Natural killer cell (primary cell): ENCODE data around the gene RAPGEF4. TPM values are rescaled to one million over a fixed set of nuclear protein-coding genes. Genes with fewer than 3 reads are reported as not detected.

Experiments
- ATAC-seq, 3 donors: fragments of 150-1000 bp in 2 of 3; fragments of 200-7000 bp in 1 of 3; cut with Tn5 transposase; 1 replicate in 1 of 3; 2 replicates in 2 of 3; pipeline ENCODE4 v1.10.0; 2021; ENCODE audit warnings: mild to moderate bottlenecking in 2 of 3, moderate library complexity in 2 of 3
- DNase-seq, 2 donors: peaks; one replicate each; pipeline versions ENCODE4 v3.0.0 to v3.0.0-alpha.2; 2013 to 2021; ENCODE audit warnings: mixed read lengths in 1 of 2
- H3K27ac ChIP-seq: one replicate; pipeline ENCODE4 v1.5.1; 2013; ENCODE audit warnings: mild to moderate bottlenecking, low read length
- H3K27me3 ChIP-seq: one replicate; pipeline ENCODE4 v1.6.1; 2013; ENCODE audit warnings: low read length; ENCODE audit not compliant: control insufficient read depth, insufficient read depth
- H3K36me3 ChIP-seq: one replicate; pipeline ENCODE4 v1.6.1; 2013; ENCODE audit warnings: low read length; ENCODE audit not compliant: control insufficient read depth, insufficient read depth
- H3K4me1 ChIP-seq: one replicate; pipeline ENCODE4 v1.6.1; 2013; ENCODE audit warnings: low read length; ENCODE audit not compliant: control insufficient read depth, insufficient read depth
- H3K4me3 ChIP-seq: one replicate; pipeline ENCODE4 v1.5.1; 2013; ENCODE audit warnings: low read length
- H3K9me3 ChIP-seq: one replicate; pipeline ENCODE4 v1.6.1; 2013; ENCODE audit warnings: low read length; ENCODE audit not compliant: control insufficient read depth, insufficient read depth
- H3K27ac Mint-ChIP-seq, 2 donors: one replicate each; pipeline ENCODE4 v1.8.0; 2022; ENCODE audit warnings: mild to moderate bottlenecking in 2 of 2, mixed read lengths in 2 of 2, moderate library complexity in 1 of 2
- H3K27me3 Mint-ChIP-seq, 2 donors: one replicate each; pipeline ENCODE4 v1.8.0; 2022; ENCODE audit warnings: low read depth in 2 of 2, mixed read lengths in 2 of 2
- H3K36me3 Mint-ChIP-seq: one replicate; pipeline ENCODE4 v1.8.0; 2022; ENCODE audit warnings: mixed read lengths
- H3K4me1 Mint-ChIP-seq, 2 donors: one replicate each; pipeline ENCODE4 v1.8.0; 2022; ENCODE audit warnings: mixed read lengths in 2 of 2
- H3K4me3 Mint-ChIP-seq: one replicate; pipeline ENCODE4 v1.8.0; 2022; ENCODE audit warnings: mild to moderate bottlenecking, moderate library complexity, mixed read lengths
- H3K9me3 Mint-ChIP-seq, 2 donors: one replicate each; pipeline ENCODE4 v1.8.0; 2022; ENCODE audit warnings: mixed read lengths in 2 of 2
- WGBS: methylation state at CpG from one replicate; pipeline ENCODE4 v1.1.7; 2013; ENCODE audit warnings: missing lambda C conversion rate; ENCODE audit not compliant: insufficient coverage; 5-methylcytosine and 5-hydroxymethylcytosine counted together
- intact Hi-C: fragments of 100-400 bp; cut with micrococcal nuclease; formaldehyde crosslinking; loops from one replicate; pipeline ENCODE4 v1.14.2; 2022
- total RNA-seq, 4 donors: library from RNA; stranded (reverse); fragments of 120-200 nt in 1 of 4; gene quantifications; one replicate each; pipeline versions ENCODE4 v1.2.3 to v1.2.4, GENCODE V29; 2013 to 2022
- TF ChIP-seq, protein P1 (sequence below): fragments of 200-600 bp; IDR thresholded peaks from one replicate; pipeline ENCODE4 v1.8.0; 2022; ENCODE audit warnings: antibody characterized with exemption

RAPGEF4 gene
- total RNA-seq, 3 donors from 2014 or later (not counting 1 experiment from before 2014, with no cell fraction given) = 0.50 TPM; not detected in 2

DNA sequence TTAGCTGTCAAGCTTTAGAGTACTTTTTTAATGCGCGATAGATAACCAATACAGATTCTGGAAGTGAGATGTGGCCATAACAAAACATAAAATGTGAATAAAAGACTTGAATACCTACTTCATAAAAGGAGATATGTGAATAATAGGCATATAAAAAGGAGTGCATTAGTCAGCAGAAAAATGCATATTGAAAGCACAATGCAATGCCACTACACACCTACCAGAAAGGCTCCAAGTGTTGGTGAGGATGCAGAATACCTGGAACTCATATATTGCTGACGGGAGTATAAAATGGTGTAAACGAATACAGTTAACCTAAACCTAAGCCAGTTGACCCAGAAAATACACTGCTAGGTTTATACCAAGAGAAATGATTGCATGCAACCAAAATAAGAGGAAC lies 10.9 kb upstream of the RAPGEF4 start:
- Mint-ChIP-seq H3K4me1 (no peaks in the 10 kb centered on the region), H3K9me3 (no peaks in the 10 kb centered on the region), H3K27ac (no peak overlapping the region), H3K36me3 (no peaks in the 10 kb centered on the region), H3K4me3 (no peak overlapping the region), H3K27me3 (peaks cover 5 to 35% of the 10 kb centered on the region in 2 donors)
- H3K4me1 ChIP-seq = no peaks in the 10 kb centered on the region
- ATAC-seq (no peak), DNase-seq (no peak)
- H3K9me3 ChIP-seq = no peaks in the 10 kb centered on the region
- TF ChIP-seq, protein P1, sequence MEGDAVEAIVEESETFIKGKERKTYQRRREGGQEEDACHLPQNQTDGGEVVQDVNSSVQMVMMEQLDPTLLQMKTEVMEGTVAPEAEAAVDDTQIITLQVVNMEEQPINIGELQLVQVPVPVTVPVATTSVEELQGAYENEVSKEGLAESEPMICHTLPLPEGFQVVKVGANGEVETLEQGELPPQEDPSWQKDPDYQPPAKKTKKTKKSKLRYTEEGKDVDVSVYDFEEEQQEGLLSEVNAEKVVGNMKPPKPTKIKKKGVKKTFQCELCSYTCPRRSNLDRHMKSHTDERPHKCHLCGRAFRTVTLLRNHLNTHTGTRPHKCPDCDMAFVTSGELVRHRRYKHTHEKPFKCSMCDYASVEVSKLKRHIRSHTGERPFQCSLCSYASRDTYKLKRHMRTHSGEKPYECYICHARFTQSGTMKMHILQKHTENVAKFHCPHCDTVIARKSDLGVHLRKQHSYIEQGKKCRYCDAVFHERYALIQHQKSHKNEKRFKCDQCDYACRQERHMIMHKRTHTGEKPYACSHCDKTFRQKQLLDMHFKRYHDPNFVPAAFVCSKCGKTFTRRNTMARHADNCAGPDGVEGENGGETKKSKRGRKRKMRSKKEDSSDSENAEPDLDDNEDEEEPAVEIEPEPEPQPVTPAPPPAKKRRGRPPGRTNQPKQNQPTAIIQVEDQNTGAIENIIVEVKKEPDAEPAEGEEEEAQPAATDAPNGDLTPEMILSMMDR = no peak
- intact Hi-C loops = no loop called here
- H3K27ac ChIP-seq = no peak overlapping the region
- 86% methylated on average over 1 of the region's 4 CpGs for WGBS
- no peaks in the 10 kb centered on the region for H3K27me3 ChIP-seq
- H3K36me3 ChIP-seq = no peaks in the 10 kb centered on the region
- H3K4me3 ChIP-seq = no peak overlapping the region

DNA sequence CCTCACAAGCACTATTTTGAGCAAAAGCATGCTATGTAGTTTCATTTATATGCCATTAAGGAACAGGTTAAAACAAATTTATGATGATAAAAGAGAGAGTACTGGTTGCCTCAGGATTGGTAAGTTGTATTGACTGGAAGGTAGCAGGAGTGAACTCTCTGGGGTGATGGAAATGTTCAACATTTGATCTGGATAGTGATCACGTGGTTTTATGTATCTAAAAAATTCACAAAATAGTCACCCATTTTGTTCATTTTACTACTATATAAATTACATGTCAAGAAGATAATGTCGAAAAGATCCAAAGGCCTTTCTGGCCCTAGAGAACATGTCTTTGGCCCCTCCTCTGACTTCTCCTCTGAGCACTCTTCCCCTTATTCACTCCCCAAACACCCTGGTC lies 10.4 kb upstream of the RAPGEF4 start:
- Mint-ChIP-seq H3K9me3 (no peaks in the 10 kb centered on the region), H3K27ac (no peak overlapping the region), H3K27me3 (peaks cover 7 to 39% of the 10 kb centered on the region in 2 donors), H3K4me1 (no peaks in the 10 kb centered on the region), H3K36me3 (no peaks in the 10 kb centered on the region), H3K4me3 (no peak overlapping the region)
- DNase-seq (no peak), ATAC-seq (no peak)
- TF ChIP-seq, protein P1 = no peak
- 92% methylated on average over 2 of the region's 2 CpGs for whole genome bisulfite sequencing
- no peaks in the 10 kb centered on the region for H3K9me3 ChIP-seq
- H3K4me3 ChIP-seq = no peak overlapping the region
- H3K27me3 ChIP-seq = no peaks in the 10 kb centered on the region
- intact Hi-C loops = no loop called here
- H3K36me3 ChIP-seq = no peaks in the 10 kb centered on the region
- no peaks in the 10 kb centered on the region for H3K4me1 ChIP-seq
- H3K27ac ChIP-seq = no peak overlapping the region

- Mint-ChIP-seq H3K27ac (no peak overlapping the region), H3K4me3 (no peak overlapping the region), H3K36me3 (no peaks in the 10 kb centered on the region), H3K27me3 (peaks cover 11 to 39% of the 10 kb centered on the region in 2 donors), H3K9me3 (no peaks in the 10 kb centered on the region), H3K4me1 (no peaks in the 10 kb centered on the region)
- DNase-seq (no peak), ATAC-seq (no peak)
- TF ChIP-seq, protein P1 = no peak
- no peaks in the 10 kb centered on the region for H3K36me3 ChIP-seq
- intact Hi-C loops = no loop called here
- H3K4me3 ChIP-seq = no peak overlapping the region
- no peak overlapping the region for H3K27ac ChIP-seq
- no peaks in the 10 kb centered on the region for H3K27me3 ChIP-seq
- H3K9me3 ChIP-seq = no peaks in the 10 kb centered on the region
- 85% methylated on average over 2 of the region's 3 CpGs for WGBS
- H3K4me1 ChIP-seq = no peaks in the 10 kb centered on the region
Measured at GRCh38 chr2:172725746-172726145, 9.9 kb upstream of the RAPGEF4 start.

- H3K27me3 Mint-ChIP-seq = peaks cover 14 to 39% of the 10 kb centered on the region in 2 donors
- no peak overlapping the region for H3K27ac ChIP-seq
- no peak for DNase-seq
- ATAC-seq = no peak
- WGBS = 41% methylated on average over 8 of the region's 8 CpGs
- H3K4me3 Mint-ChIP-seq = no peak overlapping the region
- H3K4me3 ChIP-seq = no peak overlapping the region
- no peaks in the 10 kb centered on the region for H3K9me3 Mint-ChIP-seq
- TF ChIP-seq, protein P1 = no peak
- no peaks in the 10 kb centered on the region for H3K36me3 ChIP-seq
- H3K27me3 ChIP-seq = no peaks in the 10 kb centered on the region
- no peaks in the 10 kb centered on the region for H3K4me1 Mint-ChIP-seq
- intact Hi-C loops = no loop called here
- no peak overlapping the region for H3K27ac Mint-ChIP-seq
- no peaks in the 10 kb centered on the region for H3K36me3 Mint-ChIP-seq
- H3K4me1 ChIP-seq = no peaks in the 10 kb centered on the region
- no peaks in the 10 kb centered on the region for H3K9me3 ChIP-seq
Measured at GRCh38 chr2:172726172-172726735, 9.4 kb upstream of the RAPGEF4 start.
